MCF 10A (cell line): ENCODE data around the gene CCDC93. TPM values are rescaled to one million over a fixed set of nuclear protein-coding genes. Genes with fewer than 3 reads are reported as not detected.

Experiments
- BruUV-seq: library from RNA; stranded (reverse); fragments of 400-500 nt; replicated peaks from 2 replicates; lab custom pipeline; 2021; lab: Mats Ljungman, UMichigan
- CTCF ChIA-PET: fragments of 300-600 bp; sonication (Branson Sonifier 250); formaldehyde crosslinking; extraction: SDS; loops from one replicate; lab custom pipeline; 2021; ENCODE audit warnings: antibody characterized with exemption, inconsistent platforms; lab: Yijun Ruan, JAX
- POLR2A ChIA-PET: fragments of 300-600, 350-650 bp; sonication (Branson Sonifier 250); formaldehyde crosslinking; extraction: SDS; loops from one replicate; lab custom pipeline; 2020; ENCODE audit warnings: antibody characterized with exemption, inconsistent platforms; lab: Yijun Ruan, JAX
- DNase-seq: peaks from one replicate; pipeline ENCODE4 v3.0.0-alpha.2; 2018; ENCODE audit not compliant: unreplicated experiment
- H3K27ac Mint-ChIP-seq: one replicate; pipeline ENCODE4 v1.8.0; 2022; ENCODE audit warnings: mild to moderate bottlenecking, low read depth, mixed read lengths; ENCODE audit not compliant: unreplicated experiment
- H3K27me3 Mint-ChIP-seq: one replicate; pipeline ENCODE4 v1.8.0; 2022; ENCODE audit warnings: mixed read lengths; ENCODE audit not compliant: insufficient read depth, unreplicated experiment
- H3K36me3 Mint-ChIP-seq: one replicate; pipeline ENCODE4 v1.8.0; 2022; ENCODE audit warnings: mild to moderate bottlenecking, moderate library complexity, mixed read lengths; ENCODE audit not compliant: insufficient read depth, unreplicated experiment
- H3K4me1 Mint-ChIP-seq: one replicate; pipeline ENCODE4 v1.8.0; 2022; ENCODE audit warnings: mixed read lengths; ENCODE audit not compliant: insufficient read depth, unreplicated experiment
- H3K4me3 Mint-ChIP-seq: one replicate; pipeline ENCODE4 v1.8.0; 2022; ENCODE audit warnings: mild to moderate bottlenecking, moderate library complexity, mixed read lengths; ENCODE audit not compliant: unreplicated experiment
- H3K9me3 Mint-ChIP-seq: one replicate; pipeline ENCODE4 v1.8.0; 2022; ENCODE audit warnings: mixed read lengths; ENCODE audit not compliant: unreplicated experiment
- intact Hi-C: fragments of 100-400 bp; cut with micrococcal nuclease; formaldehyde crosslinking; loops from 2 replicates; pipeline ENCODE4 v1.14.1; 2022
- total RNA-seq: library from RNA; stranded (reverse); gene quantifications from 2 replicates; pipeline ENCODE4 v1.2.3, GENCODE V29; 2022
- TF ChIP-seq, protein P1 (sequence below): fragments of 200-600 bp; IDR thresholded peaks from one replicate; pipeline ENCODE4 v1.8.0; 2022; ENCODE audit warnings: antibody characterized with exemption, mild to moderate bottlenecking; ENCODE audit not compliant: unreplicated experiment

CCDC93 gene
- total RNA-seq, 1 experiment from 2014 or later: 37.8 TPM

DNA sequence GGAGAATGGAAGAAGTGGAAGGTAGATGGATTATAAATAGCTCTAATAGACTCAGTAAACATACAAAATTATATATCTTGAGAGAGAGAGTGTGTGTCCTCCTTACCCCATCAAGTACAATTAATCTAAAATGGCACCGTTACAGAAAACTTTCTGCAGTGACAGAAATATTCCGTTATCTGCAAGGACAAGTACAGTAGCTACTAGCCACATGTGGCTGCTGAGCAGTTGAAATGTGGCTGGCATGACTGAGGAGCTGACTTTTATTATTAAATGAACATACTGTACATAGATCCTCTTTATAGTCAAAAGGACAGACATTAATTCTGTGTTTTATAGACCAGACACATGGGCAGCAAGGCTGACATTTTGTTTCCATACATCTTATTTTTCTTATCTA is 7.0 kb downstream of the CCDC93 start:
- peak overlapping the region; percentile 27 for H3K27ac Mint-ChIP-seq
- CTCF ChIA-PET: interaction anchor here (0.5 to 6.8 kb wide), 3 partner anchors 11 to 191 kb away, joined by 3 to 82 read pairs (median 34); partner anchors contain the start of gene DDX18
- H3K4me3 Mint-ChIP-seq: no peak overlapping the region
- H3K9me3 Mint-ChIP-seq: no peaks in the 10 kb centered on the region
- BruUV-seq: no TSS peak
- peaks cover 21% of the 10 kb centered on the region for H3K4me1 Mint-ChIP-seq
- POLR2A ChIA-PET: interaction anchor here (0.7 kb wide), 1 partner anchor 25 kb away, joined by 3 read pairs; no protein-coding TSS in a partner anchor
- TF ChIP-seq, protein P1, sequence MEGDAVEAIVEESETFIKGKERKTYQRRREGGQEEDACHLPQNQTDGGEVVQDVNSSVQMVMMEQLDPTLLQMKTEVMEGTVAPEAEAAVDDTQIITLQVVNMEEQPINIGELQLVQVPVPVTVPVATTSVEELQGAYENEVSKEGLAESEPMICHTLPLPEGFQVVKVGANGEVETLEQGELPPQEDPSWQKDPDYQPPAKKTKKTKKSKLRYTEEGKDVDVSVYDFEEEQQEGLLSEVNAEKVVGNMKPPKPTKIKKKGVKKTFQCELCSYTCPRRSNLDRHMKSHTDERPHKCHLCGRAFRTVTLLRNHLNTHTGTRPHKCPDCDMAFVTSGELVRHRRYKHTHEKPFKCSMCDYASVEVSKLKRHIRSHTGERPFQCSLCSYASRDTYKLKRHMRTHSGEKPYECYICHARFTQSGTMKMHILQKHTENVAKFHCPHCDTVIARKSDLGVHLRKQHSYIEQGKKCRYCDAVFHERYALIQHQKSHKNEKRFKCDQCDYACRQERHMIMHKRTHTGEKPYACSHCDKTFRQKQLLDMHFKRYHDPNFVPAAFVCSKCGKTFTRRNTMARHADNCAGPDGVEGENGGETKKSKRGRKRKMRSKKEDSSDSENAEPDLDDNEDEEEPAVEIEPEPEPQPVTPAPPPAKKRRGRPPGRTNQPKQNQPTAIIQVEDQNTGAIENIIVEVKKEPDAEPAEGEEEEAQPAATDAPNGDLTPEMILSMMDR: no peak
- H3K27me3 Mint-ChIP-seq: no peaks in the 10 kb centered on the region
- intact Hi-C loops: no loop called here
- H3K36me3 Mint-ChIP-seq: peaks cover 44% of the 10 kb centered on the region
- DNase-seq: no peak

DNA sequence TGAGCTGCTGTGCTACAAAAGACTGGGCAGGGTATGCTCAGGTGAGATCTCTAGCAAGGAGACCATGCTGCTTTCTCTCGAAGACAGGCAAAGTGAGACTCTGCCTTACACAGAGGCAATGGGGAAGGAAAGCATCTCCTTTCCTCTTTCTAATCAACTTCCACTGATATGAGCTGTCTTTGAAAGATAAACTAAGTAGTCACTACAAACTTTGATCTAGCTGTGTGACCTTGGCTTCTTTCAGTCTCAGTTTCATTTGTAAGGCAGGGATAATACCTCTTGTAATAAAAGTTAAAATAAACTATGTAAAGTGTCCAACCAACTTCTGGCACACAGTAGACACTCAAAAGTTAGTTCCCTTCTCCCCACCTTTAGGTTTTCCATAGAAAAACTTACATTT is 7.5 kb downstream of the CCDC93 start:
- intact Hi-C loops: no loop called here
- no peak overlapping the region for H3K27ac Mint-ChIP-seq
- DNase-seq: no peak
- ChIA-PET CTCF (interaction anchor here (0.5 to 6.8 kb wide), 6 partner anchors 10 to 1255 kb away, joined by 3 to 82 read pairs (median 26); partner anchors contain the start of gene DDX18), POLR2A (interaction anchor here (0.7 kb wide), 1 partner anchor 25 kb away, joined by 3 read pairs; no protein-coding TSS in a partner anchor)
- peaks cover 49% of the 10 kb centered on the region for H3K36me3 Mint-ChIP-seq
- TF ChIP-seq, protein P1: no peak
- H3K9me3 Mint-ChIP-seq: no peaks in the 10 kb centered on the region
- BruUV-seq: no TSS peak
- H3K4me1 Mint-ChIP-seq: peaks cover 16% of the 10 kb centered on the region
- no peak overlapping the region for H3K4me3 Mint-ChIP-seq
- no peaks in the 10 kb centered on the region for H3K27me3 Mint-ChIP-seq

DNA sequence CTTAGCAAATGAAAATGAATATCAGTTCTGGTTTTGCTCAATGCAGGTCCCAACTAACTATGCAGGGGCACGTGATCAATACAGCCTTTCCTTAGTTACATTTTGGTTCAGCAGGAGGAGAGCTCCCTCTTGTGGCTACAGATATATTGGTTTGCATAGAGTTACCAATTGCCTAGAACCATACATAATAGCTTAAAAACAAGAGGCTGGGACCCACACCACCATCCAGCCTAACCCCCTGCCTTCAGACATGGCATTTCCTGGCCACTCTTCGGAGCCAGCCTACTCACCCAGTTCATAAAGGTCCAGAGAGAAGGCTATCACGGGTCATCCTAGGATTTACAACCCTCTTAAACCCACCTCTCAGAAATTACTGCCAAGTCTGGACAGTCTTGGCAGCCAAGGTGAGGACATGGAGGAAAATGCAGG is 10.5 kb downstream of the CCDC93 start:
- Mint-ChIP-seq H3K9me3 (no peaks in the 10 kb centered on the region), H3K4me1 (peaks cover 4% of the 10 kb centered on the region), H3K4me3 (no peak overlapping the region), H3K27ac (no peak overlapping the region), H3K27me3 (no peaks in the 10 kb centered on the region), H3K36me3 (peaks cover 71% of the 10 kb centered on the region)
- DNase-seq: peak; percentile 80
- ChIA-PET CTCF (interaction anchor here (0.5 to 6.8 kb wide), 56 partner anchors 7 to 1288 kb away, joined by 3 to 138 read pairs (median 4); partner anchors contain the start of genes CCDC93 and DDX18), POLR2A (interaction anchor here (0.9 to 1.6 kb wide), 5 partner anchors 9 to 189 kb away, joined by 4 to 11 read pairs (median 5); partner anchors contain the start of genes CCDC93 and DDX18)
- TF ChIP-seq, protein P1: peak; percentile 68
- BruUV-seq: no TSS peak
- intact Hi-C loops: loop anchor here (1.0 kb wide), 3 partner anchors 47 to 189 kb away; partner anchors contain the start of gene DDX18

DNA sequence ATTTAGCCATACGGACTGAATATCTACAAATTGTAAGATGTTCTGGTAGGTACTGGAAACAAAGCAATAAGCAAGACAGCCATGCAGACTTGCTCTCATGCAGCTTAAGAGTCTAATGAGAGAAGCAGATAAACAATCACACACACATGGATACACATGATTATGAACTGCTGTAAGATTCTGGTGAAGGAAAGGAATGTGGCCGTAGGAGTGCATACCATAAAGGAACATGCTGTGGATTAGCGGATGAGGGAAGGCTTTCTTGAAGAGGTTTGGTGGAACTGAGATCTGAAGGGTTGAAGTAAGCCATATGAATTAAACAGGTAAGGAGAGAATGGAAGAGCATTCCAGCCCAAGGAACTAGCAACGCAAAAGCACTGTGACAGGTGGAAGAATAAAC is 13.8 kb downstream of the CCDC93 start:
- Mint-ChIP-seq H3K27ac (no peak overlapping the region), H3K36me3 (peaks cover 61% of the 10 kb centered on the region), H3K27me3 (no peaks in the 10 kb centered on the region), H3K9me3 (no peaks in the 10 kb centered on the region), H3K4me1 (peaks cover 4% of the 10 kb centered on the region), H3K4me3 (no peak overlapping the region)
- BruUV-seq: no TSS peak
- no peak for DNase-seq
- intact Hi-C loops: no loop called here
- ChIA-PET POLR2A (no interaction called here), CTCF (interaction anchor here (0.8 to 1.9 kb wide), 2 partner anchors 14 to 186 kb away, joined by 3 to 4 read pairs; partner anchors contain the start of gene DDX18)
- TF ChIP-seq, protein P1: no peak
